Stomach (tissue), 9 donors: ENCODE results near the gene VSTM4. TPM values are rescaled to one million over a fixed set of nuclear protein-coding genes. Genes with fewer than 3 reads are reported as not detected.

ENCODE experiments used
- DNase-seq, 2 donors: peaks; one replicate each; pipeline versions ENCODE4 v3.0.0 to v3.0.0-alpha.2; 2013 to 2019
- H3K27ac ChIP-seq, 5 donors: fragments of 200-600 bp in 4 of 5; sonication (generic) in 4 of 5; one replicate each; pipeline ENCODE4 v1.5.1; 2013 to 2019; ENCODE audit warnings: mild to moderate bottlenecking in 1 of 5, moderate library complexity in 1 of 5
- H3K27me3 ChIP-seq, 3 donors: fragments of 200-600 bp; sonication (generic); one replicate each; pipeline ENCODE4 v1.5.1; 2017 to 2019; ENCODE audit warnings: mixed run types in 1 of 3
- H3K36me3 ChIP-seq, 4 donors: fragments of 200-600 bp; sonication (generic); 1 replicate in 3 of 4; 2 replicates in 1 of 4; pipeline ENCODE4 v1.5.1; 2016 to 2019
- H3K4me1 ChIP-seq, 4 donors: fragments of 200-600 bp; sonication (generic); one replicate each; pipeline ENCODE4 v1.5.1; 2016 to 2019
- H3K4me3 ChIP-seq, 4 donors: fragments of 200-600 bp; sonication (generic) in 3 of 4; one replicate each; pipeline ENCODE4 v1.5.1; 2016 to 2019; ENCODE audit warnings: mild to moderate bottlenecking in 1 of 4
- H3K9me3 ChIP-seq, 4 donors: fragments of 200-600 bp; sonication (generic); one replicate each; pipeline ENCODE4 v1.5.1; 2016 to 2019
- CTCF ChIP-seq, 7 experiments: fragments of 450-650 bp in 4 of 7; fragments of 200-600 bp in 3 of 7; sonication (generic) in 3 of 7; IDR thresholded peaks; one replicate each; pipeline ENCODE4 v1.5.1; 2016 to 2019; ENCODE audit warnings: antibody characterized with exemption in 7 of 7, control low read depth in 2 of 7, mild to moderate bottlenecking in 1 of 7
- EP300 ChIP-seq: sonication (generic); formaldehyde crosslinking; IDR thresholded peaks from one replicate; pipeline ENCODE4 v1.6.1; 2017; ENCODE audit warnings: antibody characterized with exemption
- POLR2A ChIP-seq, 4 donors: fragments of 450-650 bp; IDR thresholded peaks; one replicate each; pipeline ENCODE4 v1.6.1; 2016; ENCODE audit warnings: antibody characterized with exemption in 4 of 4, control low read depth in 2 of 4, mild to moderate bottlenecking in 1 of 4, moderate library complexity in 1 of 4
- POLR2AphosphoS5 ChIP-seq, 3 donors: sonication (generic); formaldehyde crosslinking; IDR thresholded peaks; one replicate each; pipeline ENCODE4 v1.6.1; 2016; ENCODE audit warnings: antibody characterized with exemption in 3 of 3
- WGBS, 5 donors: extraction: QIAGEN DNeasy Blood & Tissue Kit in 3 of 5; methylation state at CpG; one replicate each; pipeline versions ENCODE4 v1.1.5 to v1.1.7; 2013 to 2018; 5-methylcytosine and 5-hydroxymethylcytosine counted together
- intact Hi-C: fragments of 100-400 bp; cut with DNase I; formaldehyde crosslinking; loops from one replicate; pipeline ENCODE4 v1.15.1; 2023; ENCODE audit warnings: low total_unique reads
- polyA plus RNA-seq, 3 donors: library from polyadenylated mRNA; stranded (reverse); fragments of 200-250 nt; gene quantifications; one replicate each; pipeline ENCODE4 v1.2.3, GENCODE V29; 2013
- total RNA-seq, 5 donors: library from RNA; depleted of rRNA; stranded (reverse); fragments of >200 nt; gene quantifications; one replicate each; pipeline versions ENCODE4 v1.1.0 to v1.2.3, GENCODE V29; 2014 to 2016
- donor health status: healthy with polysubstance abuse.
- donor health status: Bipolar disorder and iron deficiency.
- donor health status: healthy.

VSTM4 gene
- total and polyA plus RNA-seq, 8 donors = 0.58 to 23.1 (median 3.0) TPM

GRCh38 chr10:49108656-49109055 is 6.7 kb downstream of the VSTM4 start:
- no peak for DNase-seq
- intact Hi-C loops = no loop called here
- peak overlapping the region in 1 of 5 donors; percentile 36 for H3K27ac ChIP-seq
- peaks cover 6 to 76% (median 41%) of the 10 kb centered on the region in 4 donors for H3K4me1 ChIP-seq
- H3K36me3 ChIP-seq = no peaks in the 10 kb centered on the region
- no peaks in the 10 kb centered on the region for H3K9me3 ChIP-seq
- 88 to 91% (median 89%) methylated on average over 7 of the region's 7 CpGs for WGBS, 5 donors
- H3K4me3 ChIP-seq = no peak overlapping the region
- TF ChIP-seq CTCF (IDR thresholded peaks at IDR 0.05) (no peak), POLR2AphosphoS5 (IDR thresholded peaks at IDR 0.05) (no peak), POLR2A (IDR thresholded peaks at IDR 0.05) (no peak), EP300 (no peak)
- peaks cover 0 to 6% (median 0%) of the 10 kb centered on the region in 3 donors for H3K27me3 ChIP-seq

- intact Hi-C loops = no loop called here
- DNase-seq = no peak
- H3K27ac ChIP-seq = peak overlapping the region in 1 of 5 donors; percentile 47
- H3K36me3 ChIP-seq = no peaks in the 10 kb centered on the region
- no peaks in the 10 kb centered on the region for H3K9me3 ChIP-seq
- peaks cover 0 to 5% (median 0%) of the 10 kb centered on the region in 3 donors for H3K27me3 ChIP-seq
- H3K4me1 ChIP-seq = peaks cover 6 to 68% (median 37%) of the 10 kb centered on the region in 4 donors
- no peak overlapping the region for H3K4me3 ChIP-seq
- no peak for TF ChIP-seq POLR2AphosphoS5 (IDR thresholded peaks at IDR 0.05)
- no peak for TF ChIP-seq POLR2A (IDR thresholded peaks at IDR 0.05)
- TF ChIP-seq EP300 = no peak
- TF ChIP-seq CTCF (IDR thresholded peaks at IDR 0.05) = no peak
- 86 to 93% (median 93%) methylated on average over 8 of the region's 8 CpGs for WGBS, 5 donors
Measured at GRCh38 chr10:49107887-49108267, 7.4 kb downstream of the VSTM4 start.

GRCh38 chr10:49107111-49107886 is 8.0 kb downstream of the VSTM4 start:
- Histone ChIP-seq H3K36me3 (no peaks in the 10 kb centered on the region), H3K27ac (peak overlapping the region in 2 of 5 donors; percentile 33 to 47), H3K9me3 (no peaks in the 10 kb centered on the region), H3K4me3 (no peak overlapping the region), H3K27me3 (peaks cover 0 to 5% (median 0%) of the 10 kb centered on the region in 3 donors), H3K4me1 (peaks cover 6 to 62% (median 34%) of the 10 kb centered on the region in 4 donors)
- WGBS, 5 donors = 93 to 96% (median 94%) methylated on average over 17 of the region's 17 CpGs
- TF ChIP-seq POLR2A (IDR thresholded peaks at IDR 0.05) (no peak), POLR2AphosphoS5 (IDR thresholded peaks at IDR 0.05) (no peak), EP300 (no peak), CTCF (IDR thresholded peaks at IDR 0.05) (no peak)
- intact Hi-C loops = no loop called here
- no peak for DNase-seq

- H3K36me3 ChIP-seq = no peaks in the 10 kb centered on the region
- peak overlapping the region in 3 of 5 donors; percentile 4 to 47 (median 33) for H3K27ac ChIP-seq
- H3K4me3 ChIP-seq = no peak overlapping the region
- no peak for DNase-seq
- peaks cover 6 to 54% (median 30%) of the 10 kb centered on the region in 4 donors for H3K4me1 ChIP-seq
- TF ChIP-seq POLR2AphosphoS5 (IDR thresholded peaks at IDR 0.05) (no peak), EP300 (no peak), CTCF (IDR thresholded peaks at IDR 0.05) (no peak), POLR2A (IDR thresholded peaks at IDR 0.05) (no peak)
- WGBS, 5 donors = 19 to 57% (median 52%) methylated on average over 4 to 7 of the region's 7 CpGs
- peaks cover 0 to 5% (median 0%) of the 10 kb centered on the region in 3 donors for H3K27me3 ChIP-seq
- intact Hi-C loops = no loop called here
- H3K9me3 ChIP-seq = no peaks in the 10 kb centered on the region
Measured at GRCh38 chr10:49106451-49106850, 8.9 kb downstream of the VSTM4 start.
